NCI-H1930 (cell line): ENCODE measurements around the gene SLC15A3.

Experiments used
- DNase-seq, 2 experiments: peaks; one replicate each; lab custom pipeline; 2025; lab: John Stamatoyannopoulos, UW

Gene SLC15A3

GRCh38 chr11:60889869-60890311 lies 62.1 kb downstream of the SLC15A3 start:
- DNase-seq, result no peak

GRCh38 chr11:60887556-60887955 lies 64.4 kb downstream of the SLC15A3 start:
- DNase-seq, result peak; percentile 24 to 29
